Measurements from ENCODE around the gene SMARCC2. TPM values are rescaled to one million over a fixed set of nuclear protein-coding genes. Genes with fewer than 3 reads are reported as not detected.
A peak's percentile ranks its signal among the peaks of the same experiment; 100 is the strongest.
"Not testable (repeated sequence)": the region's sequence is repeated elsewhere in the genome, so short reads cannot be mapped to it uniquely, and the experiment has no call there.

Gene SMARCC2
- total RNA-seq, 1 experiment from 2014 or later: 38.4 TPM

GRCh38 chr12:56158029-56158925 lies 31.0 kb downstream of the SMARCC2 start, which contains the start of gene MYL6:
TSS of gene MYL6 (plus strand) at chr12:56158359. CDS start at chr12:56158402, 43 bp downstream.
- Histone ChIP-seq H3K79me2 (ENCODE audit: low read length) (peaks cover 41% of the 10 kb centered on the region), H3K9ac (ENCODE audit: low read length) (peak within 1 kb of the TSS; percentile 90), H3K27me3 (ENCODE audit: low read length) (no peaks in the 10 kb centered on the region), H4K20me1 (ENCODE audit: low read length) (peaks cover 34% of the 10 kb centered on the region), H3K36me3 (ENCODE audit: low read depth, low read length) (peaks cover 40% of the 10 kb centered on the region), H3K9me3 (ENCODE audit: low read length) (no peaks in the 10 kb centered on the region), H2AFZ (ENCODE audit: low read length) (peak within 1 kb of the TSS; percentile 80), H3K9me2 (replicated peaks; ENCODE audit: low read length) (no peaks in the 10 kb centered on the region), H3K4me3 (ENCODE audit: low read length) (peak within 1 kb of the TSS; percentile 76), H3K27ac (ENCODE audit: low read length) (peak within 1 kb of the TSS; percentile 73), H3K4me1 (ENCODE audit: insufficient read depth, low read length) (peaks cover 28% of the 10 kb centered on the region), H3K4me2 (ENCODE audit: low read length) (peak within 1 kb of the TSS; percentile 97), H3F3A (ENCODE audit: low read length, unreplicated experiment) (peaks cover 5% of the 10 kb centered on the region)
- ChIA-PET POLR2A (ENCODE audit: unreplicated experiment) (interaction anchor here (0.5 to 1.8 kb wide), 3 partner anchors 29 to 40 kb away, joined by 4 to 6 read pairs (median 4); partner anchors contain the start of genes ESYT1 and ZC3H10), CTCF (interaction anchor here (0.8 to 0.9 kb wide), 2 partner anchors 30 to 40 kb away, joined by 3 read pairs; partner anchors contain the start of gene ZC3H10)
- intact Hi-C loops (cut with micrococcal nuclease): loop anchor here (1.0 to 5.0 kb wide), 3 partner anchors 31 to 41 kb away; partner anchors contain the start of genes RPL41, SMARCC2 and ZC3H10
- DNase-seq: peak; percentile 99
- TSS peak; percentile 55 for BruUV-seq (replicated peaks)
- TF ChIP-seq CTCF (conservative IDR thresholded peaks at IDR 0.05; ENCODE audit: low read depth, low read length): no peak
- TF ChIP-seq EZH2phosphoT487 (IDR thresholded peaks at IDR 0.05; ENCODE audit: borderline replicate concordance, low read length): no peak
- TF ChIP-seq EZH2 (IDR thresholded peaks at IDR 0.05; ENCODE audit: low read length, unreplicated experiment): no peak
- peak; percentile 76 for ATAC-seq

- Histone ChIP-seq H3K9ac (ENCODE audit: low read length) (peak overlapping the region; percentile 65), H3K36me3 (ENCODE audit: low read depth, low read length) (peaks cover 32% of the 10 kb centered on the region), H3K27me3 (ENCODE audit: low read length) (no peaks in the 10 kb centered on the region), H3K79me2 (ENCODE audit: low read length) (peaks cover 50% of the 10 kb centered on the region), H3K27ac (ENCODE audit: low read length) (peak overlapping the region; percentile 73), H3K9me3 (ENCODE audit: low read length) (no peaks in the 10 kb centered on the region), H3K9me2 (replicated peaks; ENCODE audit: low read length) (no peaks in the 10 kb centered on the region), H3K4me3 (ENCODE audit: low read length) (peak overlapping the region; percentile 69), H3K4me1 (ENCODE audit: insufficient read depth, low read length) (peaks cover 32% of the 10 kb centered on the region), H2AFZ (ENCODE audit: low read length) (peak overlapping the region; percentile 80), H4K20me1 (ENCODE audit: low read length) (peaks cover 34% of the 10 kb centered on the region), H3K4me2 (ENCODE audit: low read length) (peak overlapping the region; percentile 87), H3F3A (ENCODE audit: low read length, unreplicated experiment) (peaks cover 4% of the 10 kb centered on the region)
- peak; percentile 45 for ATAC-seq
- ChIA-PET CTCF (interaction anchor here (0.7 kb wide), 1 partner anchor 29 kb away, joined by 3 read pairs; the partner anchor contains the start of gene ESYT1), POLR2A (ENCODE audit: unreplicated experiment) (interaction anchor here (1.8 kb wide), 1 partner anchor 30 kb away, joined by 4 read pairs; the partner anchor contains the start of gene ESYT1)
- no TSS peak for BruUV-seq (replicated peaks)
- peak; percentile 74 for DNase-seq
- TF ChIP-seq CTCF (conservative IDR thresholded peaks at IDR 0.05; ENCODE audit: low read depth, low read length): peak; percentile 66
- no peak for TF ChIP-seq EZH2phosphoT487 (IDR thresholded peaks at IDR 0.05; ENCODE audit: borderline replicate concordance, low read length)
- TF ChIP-seq EZH2 (IDR thresholded peaks at IDR 0.05; ENCODE audit: low read length, unreplicated experiment): no peak
- intact Hi-C loops (cut with micrococcal nuclease): loop anchor here (1.0 to 5.0 kb wide), 3 partner anchors 31 to 40 kb away; partner anchors contain the start of genes RPL41, SMARCC2 and ZC3H10
Observed at GRCh38 chr12:56157201-56158028, 31.9 kb downstream of the SMARCC2 start.

DNA sequence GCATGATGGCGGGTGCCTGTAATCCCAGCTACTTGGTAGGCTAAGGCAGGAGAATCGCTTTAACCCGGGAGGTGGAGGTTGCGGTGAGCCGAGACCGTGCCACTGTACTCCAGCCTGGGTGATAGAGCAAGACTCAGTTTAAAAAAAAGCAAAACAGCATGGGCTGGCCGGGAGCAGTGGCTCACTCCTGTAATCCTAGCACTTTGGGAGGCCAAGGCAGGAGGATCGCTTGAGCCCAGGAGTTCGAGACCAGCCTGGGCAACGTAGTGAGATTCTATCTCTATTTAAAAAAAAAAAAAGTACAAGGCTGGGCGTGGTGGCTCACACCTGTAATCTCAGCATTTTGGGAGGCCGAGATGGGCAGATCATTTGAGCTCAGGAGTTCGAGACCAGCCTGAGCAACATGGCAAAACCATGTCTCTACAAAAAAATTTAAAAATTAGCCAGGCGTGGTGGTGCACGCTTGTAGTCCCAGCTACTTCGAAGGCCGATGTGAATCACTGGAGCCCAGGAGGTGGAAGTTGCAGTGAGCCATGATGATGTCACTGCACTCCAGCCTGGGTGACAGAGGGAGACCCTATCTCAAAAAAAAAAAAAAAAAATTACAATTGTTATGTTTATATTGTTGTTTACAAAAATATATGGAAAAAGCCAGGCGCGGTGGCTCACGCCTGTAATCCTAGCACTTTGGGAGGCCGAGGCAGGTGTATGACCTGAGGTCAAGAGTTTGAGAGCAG lies 32.7 kb downstream of the SMARCC2 start:
- peaks cover 30% of the 10 kb centered on the region for H4K20me1 ChIP-seq (ENCODE audit: low read length)
- ATAC-seq; BruUV-seq (replicated peaks); POLR2A ChIA-PET (ENCODE audit: unreplicated experiment); H3F3A ChIP-seq (ENCODE audit: low read length, unreplicated experiment); DNase-seq; H3K27me3 ChIP-seq (ENCODE audit: low read length); H3K9me3 ChIP-seq (ENCODE audit: low read length); H3K9me2 ChIP-seq (replicated peaks; ENCODE audit: low read length): not testable (repeated sequence)
- peak overlapping the region; percentile 69; the same call in 1 of the 2 replicates for H3K4me3 ChIP-seq (ENCODE audit: low read length)
- intact Hi-C loops (cut with micrococcal nuclease): loop anchor here (5.0 kb wide), 1 partner anchor 39 kb away; the partner anchor contains the start of genes RPL41 and ZC3H10
- peaks cover 26% of the 10 kb centered on the region for H3K36me3 ChIP-seq (ENCODE audit: low read depth, low read length)
- H3K27ac ChIP-seq (ENCODE audit: low read length): peak overlapping the region; percentile 73
- peaks cover 47% of the 10 kb centered on the region for H3K79me2 ChIP-seq (ENCODE audit: low read length)
- H3K4me2 ChIP-seq (ENCODE audit: low read length): peak overlapping the region; percentile 87
- peak overlapping the region; percentile 80; the same call in 1 of the 2 replicates for H2AFZ ChIP-seq (ENCODE audit: low read length)
- peak overlapping the region; percentile 65 for H3K9ac ChIP-seq (ENCODE audit: low read length)
- H3K4me1 ChIP-seq (ENCODE audit: insufficient read depth, low read length): peaks cover 36% of the 10 kb centered on the region
- CTCF ChIA-PET: interaction anchor here (0.7 kb wide), 1 partner anchor 28 kb away, joined by 3 read pairs; the partner anchor contains the start of gene ESYT1
